ENCODE measurements around the gene ZNF345. TPM values are rescaled to one million over a fixed set of nuclear protein-coding genes. Genes with fewer than 3 reads are reported as not detected.

The ZNF345 gene
- total RNA-seq, 1 donor: 4.7 TPM

DNA sequence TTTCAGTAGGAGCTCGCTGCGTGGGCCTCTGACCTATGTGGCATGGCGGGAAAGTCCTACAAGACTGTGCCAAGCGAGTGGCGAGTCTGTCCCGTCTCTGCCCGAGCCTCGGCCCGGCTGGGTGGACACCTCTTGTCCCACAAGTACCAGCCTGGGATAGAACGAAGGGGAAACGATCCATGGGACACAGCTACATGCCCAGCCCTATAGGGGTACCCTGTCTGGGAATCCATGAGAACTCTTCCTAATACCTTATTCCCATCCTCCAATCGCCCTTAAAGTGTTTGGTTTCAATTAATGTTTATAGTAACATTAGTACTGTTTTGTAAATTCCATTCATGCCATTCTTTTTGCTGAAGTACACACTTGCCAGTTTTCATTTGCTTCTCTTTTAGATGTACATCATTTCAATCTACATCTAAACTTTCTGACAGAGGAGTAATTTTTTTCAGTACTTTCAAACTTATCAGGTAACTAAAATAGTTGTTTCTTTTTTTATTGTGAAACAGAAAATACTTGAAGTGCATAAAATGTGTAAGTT is 11.8 kb upstream of the ZNF345 start:
- no peak for DNase-seq (ENCODE audit: insufficient read length, low spot score, missing footprints)
- H3K4me3 ChIP-seq (ENCODE audit: insufficient read depth, low read length): peak overlapping the region; percentile 88
- TF ChIP-seq, protein P1, sequence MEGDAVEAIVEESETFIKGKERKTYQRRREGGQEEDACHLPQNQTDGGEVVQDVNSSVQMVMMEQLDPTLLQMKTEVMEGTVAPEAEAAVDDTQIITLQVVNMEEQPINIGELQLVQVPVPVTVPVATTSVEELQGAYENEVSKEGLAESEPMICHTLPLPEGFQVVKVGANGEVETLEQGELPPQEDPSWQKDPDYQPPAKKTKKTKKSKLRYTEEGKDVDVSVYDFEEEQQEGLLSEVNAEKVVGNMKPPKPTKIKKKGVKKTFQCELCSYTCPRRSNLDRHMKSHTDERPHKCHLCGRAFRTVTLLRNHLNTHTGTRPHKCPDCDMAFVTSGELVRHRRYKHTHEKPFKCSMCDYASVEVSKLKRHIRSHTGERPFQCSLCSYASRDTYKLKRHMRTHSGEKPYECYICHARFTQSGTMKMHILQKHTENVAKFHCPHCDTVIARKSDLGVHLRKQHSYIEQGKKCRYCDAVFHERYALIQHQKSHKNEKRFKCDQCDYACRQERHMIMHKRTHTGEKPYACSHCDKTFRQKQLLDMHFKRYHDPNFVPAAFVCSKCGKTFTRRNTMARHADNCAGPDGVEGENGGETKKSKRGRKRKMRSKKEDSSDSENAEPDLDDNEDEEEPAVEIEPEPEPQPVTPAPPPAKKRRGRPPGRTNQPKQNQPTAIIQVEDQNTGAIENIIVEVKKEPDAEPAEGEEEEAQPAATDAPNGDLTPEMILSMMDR (IDR thresholded peaks at IDR 0.05; ENCODE audit: extremely low read depth, low read depth, low read length): no peak

GRCh38 chr19:36847968-36848367 is 2.7 kb upstream of the ZNF345 start:
- Histone ChIP-seq H3K36me3 (ENCODE audit: insufficient read depth, low read length) (no peaks in the 10 kb centered on the region), H3K9me3 (ENCODE audit: low read depth, low read length) (no peaks in the 10 kb centered on the region), H3K27ac (ENCODE audit: low read depth, low read length) (no peak overlapping the region), H3K27me3 (ENCODE audit: insufficient read depth, low read length) (no peaks in the 10 kb centered on the region), H2AFZ (ENCODE audit: low read length) (no peak overlapping the region), H3K4me1 (ENCODE audit: insufficient read depth, low read length) (peaks cover 9% of the 10 kb centered on the region), H3K79me2 (ENCODE audit: insufficient read depth, low read length) (peaks cover 11% of the 10 kb centered on the region), H3K4me3 (ENCODE audit: insufficient read depth, low read length) (no peak overlapping the region), H3K4me2 (ENCODE audit: insufficient read depth, low read length) (no peak overlapping the region), H4K20me1 (ENCODE audit: insufficient read depth, low read length) (no peaks in the 10 kb centered on the region)
- no peak for DNase-seq (ENCODE audit: insufficient read length, low spot score, missing footprints)
- TF ChIP-seq, protein P1 (IDR thresholded peaks at IDR 0.05; ENCODE audit: extremely low read depth, low read depth, low read length): no peak

More for the DNA sequence above, 11.8 kb upstream of the ZNF345 start:
- Histone ChIP-seq H3K4me1 (ENCODE audit: insufficient read depth, low read length) (peaks cover 12% of the 10 kb centered on the region), H2AFZ (ENCODE audit: low read length) (peak overlapping the region; percentile 99), H4K20me1 (ENCODE audit: insufficient read depth, low read length) (no peaks in the 10 kb centered on the region), H3K27me3 (ENCODE audit: insufficient read depth, low read length) (no peaks in the 10 kb centered on the region), H3K9me3 (ENCODE audit: low read depth, low read length) (no peaks in the 10 kb centered on the region), H3K27ac (ENCODE audit: low read depth, low read length) (peak overlapping the region; percentile 84), H3K36me3 (ENCODE audit: insufficient read depth, low read length) (peaks cover under 1% of the 10 kb centered on the region), H3K4me2 (ENCODE audit: insufficient read depth, low read length) (peak overlapping the region; percentile 97), H3K79me2 (ENCODE audit: insufficient read depth, low read length) (peaks cover 33% of the 10 kb centered on the region)

DNA sequence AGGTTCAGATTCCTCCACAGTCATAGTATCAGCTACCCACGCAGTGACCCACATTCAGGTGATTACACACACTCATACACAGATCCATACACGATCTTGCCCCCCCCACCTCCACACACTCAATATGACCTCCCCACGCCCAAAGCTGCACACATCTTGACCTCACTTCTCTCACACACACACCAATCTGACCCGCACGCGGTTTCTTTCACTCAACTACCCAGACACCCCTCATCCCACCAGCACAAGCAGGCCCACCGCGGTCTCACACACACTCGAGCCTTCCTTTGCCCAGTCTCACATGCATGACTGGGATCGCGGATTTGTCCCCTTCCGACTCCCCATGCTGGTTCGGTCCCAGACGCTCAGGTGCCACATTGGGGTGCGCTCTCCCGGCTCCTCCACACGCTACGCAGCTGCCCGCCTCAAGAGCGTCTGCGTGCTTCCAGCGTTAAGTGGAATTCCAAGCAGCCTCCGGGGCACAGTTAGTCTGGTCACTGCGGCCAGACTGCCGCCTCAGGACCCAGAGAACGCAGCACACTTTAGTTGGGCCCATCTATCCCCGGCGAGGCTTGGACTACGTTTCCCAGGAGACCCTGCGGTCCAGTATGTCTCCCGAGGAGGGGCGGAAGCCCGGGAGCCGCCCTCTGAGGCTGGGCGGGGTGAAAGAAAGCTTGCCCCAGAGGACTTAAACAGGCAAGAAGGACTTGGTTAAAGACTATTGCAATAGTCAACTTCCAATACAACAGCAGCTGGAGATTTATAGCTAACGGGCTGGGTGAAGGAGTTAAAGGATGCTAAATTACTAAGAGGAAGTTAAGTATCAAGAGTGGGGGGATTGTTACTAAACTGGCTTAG is 746 bp upstream of the ZNF345 start:
- H3K27ac ChIP-seq (ENCODE audit: low read depth, low read length): peak overlapping the region; percentile 75

More for the DNA sequence above, 746 bp upstream of the ZNF345 start:
- TF ChIP-seq, protein P1 (IDR thresholded peaks at IDR 0.05; ENCODE audit: extremely low read depth, low read depth, low read length): no peak
- no peaks in the 10 kb centered on the region for H3K9me3 ChIP-seq (ENCODE audit: low read depth, low read length)
- H3K27me3 ChIP-seq (ENCODE audit: insufficient read depth, low read length): no peaks in the 10 kb centered on the region
- peak; percentile 95 for DNase-seq (ENCODE audit: insufficient read length, low spot score, missing footprints)
- H3K36me3 ChIP-seq (ENCODE audit: insufficient read depth, low read length): no peaks in the 10 kb centered on the region
- peaks cover 9% of the 10 kb centered on the region for H3K4me1 ChIP-seq (ENCODE audit: insufficient read depth, low read length)
- no peaks in the 10 kb centered on the region for H4K20me1 ChIP-seq (ENCODE audit: insufficient read depth, low read length)
- peak overlapping the region; percentile 99 for H3K4me3 ChIP-seq (ENCODE audit: insufficient read depth, low read length)
- peaks cover 11% of the 10 kb centered on the region for H3K79me2 ChIP-seq (ENCODE audit: insufficient read depth, low read length)
- peak overlapping the region; percentile 99 for H3K4me2 ChIP-seq (ENCODE audit: insufficient read depth, low read length)
- peak overlapping the region; percentile 100 for H2AFZ ChIP-seq (ENCODE audit: low read length)

Data from osteoblast (primary cell).